ENCODE measurements around the gene PCDHGA9.
"Not testable (repeated sequence)": the region's sequence is repeated elsewhere in the genome, so short reads cannot be mapped to it uniquely, and the experiment has no call there.

PCDHGA9 gene

DNA sequence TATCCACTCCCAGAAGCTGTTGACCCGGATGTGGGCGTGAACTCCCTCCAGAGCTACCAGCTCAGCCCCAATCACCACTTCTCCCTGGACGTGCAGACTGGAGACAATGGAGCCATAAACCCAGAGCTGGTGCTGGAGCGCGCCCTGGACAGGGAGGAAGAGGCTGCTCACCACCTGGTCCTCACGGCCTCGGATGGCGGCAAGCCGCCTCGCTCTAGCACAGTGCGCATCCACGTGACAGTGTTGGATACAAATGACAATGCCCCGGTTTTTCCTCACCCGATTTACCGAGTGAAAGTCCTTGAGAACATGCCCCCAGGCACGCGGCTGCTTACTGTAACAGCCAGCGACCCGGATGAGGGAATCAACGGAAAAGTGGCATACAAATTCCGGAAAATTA, 9.3 kb upstream of the PCDHGA9 start:
- TF ChIP-seq, protein P1, sequence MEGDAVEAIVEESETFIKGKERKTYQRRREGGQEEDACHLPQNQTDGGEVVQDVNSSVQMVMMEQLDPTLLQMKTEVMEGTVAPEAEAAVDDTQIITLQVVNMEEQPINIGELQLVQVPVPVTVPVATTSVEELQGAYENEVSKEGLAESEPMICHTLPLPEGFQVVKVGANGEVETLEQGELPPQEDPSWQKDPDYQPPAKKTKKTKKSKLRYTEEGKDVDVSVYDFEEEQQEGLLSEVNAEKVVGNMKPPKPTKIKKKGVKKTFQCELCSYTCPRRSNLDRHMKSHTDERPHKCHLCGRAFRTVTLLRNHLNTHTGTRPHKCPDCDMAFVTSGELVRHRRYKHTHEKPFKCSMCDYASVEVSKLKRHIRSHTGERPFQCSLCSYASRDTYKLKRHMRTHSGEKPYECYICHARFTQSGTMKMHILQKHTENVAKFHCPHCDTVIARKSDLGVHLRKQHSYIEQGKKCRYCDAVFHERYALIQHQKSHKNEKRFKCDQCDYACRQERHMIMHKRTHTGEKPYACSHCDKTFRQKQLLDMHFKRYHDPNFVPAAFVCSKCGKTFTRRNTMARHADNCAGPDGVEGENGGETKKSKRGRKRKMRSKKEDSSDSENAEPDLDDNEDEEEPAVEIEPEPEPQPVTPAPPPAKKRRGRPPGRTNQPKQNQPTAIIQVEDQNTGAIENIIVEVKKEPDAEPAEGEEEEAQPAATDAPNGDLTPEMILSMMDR (IDR thresholded peaks at IDR 0.05; ENCODE audit: low read depth, low read length): no peak
- no peak overlapping the region for H3K4me3 ChIP-seq (replicated peaks in 1 of 2; ENCODE audit: low read depth in 2 of 2, low read length in 2 of 2)
- DNase-seq (ENCODE audit: low read depth in 2 of 2): no peak

DNA sequence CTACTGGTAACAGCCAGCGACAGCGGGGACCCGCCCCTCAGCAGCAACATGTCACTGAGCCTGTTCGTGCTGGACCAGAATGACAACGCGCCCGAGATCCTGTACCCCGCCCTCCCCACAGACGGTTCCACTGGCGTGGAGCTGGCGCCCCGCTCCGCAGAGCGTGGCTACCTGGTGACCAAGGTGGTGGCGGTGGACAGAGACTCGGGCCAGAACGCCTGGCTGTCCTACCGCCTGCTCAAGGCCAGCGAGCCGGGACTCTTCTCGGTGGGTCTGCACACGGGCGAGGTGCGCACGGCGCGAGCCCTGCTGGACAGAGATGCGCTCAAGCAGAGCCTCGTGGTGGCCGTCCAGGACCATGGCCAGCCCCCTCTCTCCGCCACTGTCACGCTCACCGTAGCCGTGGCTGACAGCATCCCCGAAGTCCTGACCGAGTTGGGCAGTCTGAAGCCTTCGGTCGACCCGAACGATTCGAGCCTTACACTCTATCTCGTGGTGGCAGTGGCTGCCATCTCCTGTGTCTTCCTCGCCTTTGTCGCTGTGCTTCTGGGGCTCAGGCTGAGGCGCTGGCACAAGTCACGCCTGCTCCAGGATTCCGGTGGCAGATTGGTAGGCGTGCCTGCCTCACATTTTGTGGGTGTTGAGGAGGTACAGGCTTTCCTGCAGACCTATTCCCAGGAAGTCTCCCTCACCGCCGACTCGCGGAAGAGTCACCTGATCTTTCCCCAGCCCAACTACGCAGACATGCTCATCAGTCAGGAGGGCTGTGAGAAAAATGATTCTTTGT, 8.0 kb upstream of the PCDHGA9 start:
- not testable (repeated sequence) for H3K4me3 ChIP-seq (replicated peaks in 1 of 2; ENCODE audit: low read depth in 2 of 2, low read length in 2 of 2); DNase-seq (ENCODE audit: low read depth in 2 of 2)

DNA sequence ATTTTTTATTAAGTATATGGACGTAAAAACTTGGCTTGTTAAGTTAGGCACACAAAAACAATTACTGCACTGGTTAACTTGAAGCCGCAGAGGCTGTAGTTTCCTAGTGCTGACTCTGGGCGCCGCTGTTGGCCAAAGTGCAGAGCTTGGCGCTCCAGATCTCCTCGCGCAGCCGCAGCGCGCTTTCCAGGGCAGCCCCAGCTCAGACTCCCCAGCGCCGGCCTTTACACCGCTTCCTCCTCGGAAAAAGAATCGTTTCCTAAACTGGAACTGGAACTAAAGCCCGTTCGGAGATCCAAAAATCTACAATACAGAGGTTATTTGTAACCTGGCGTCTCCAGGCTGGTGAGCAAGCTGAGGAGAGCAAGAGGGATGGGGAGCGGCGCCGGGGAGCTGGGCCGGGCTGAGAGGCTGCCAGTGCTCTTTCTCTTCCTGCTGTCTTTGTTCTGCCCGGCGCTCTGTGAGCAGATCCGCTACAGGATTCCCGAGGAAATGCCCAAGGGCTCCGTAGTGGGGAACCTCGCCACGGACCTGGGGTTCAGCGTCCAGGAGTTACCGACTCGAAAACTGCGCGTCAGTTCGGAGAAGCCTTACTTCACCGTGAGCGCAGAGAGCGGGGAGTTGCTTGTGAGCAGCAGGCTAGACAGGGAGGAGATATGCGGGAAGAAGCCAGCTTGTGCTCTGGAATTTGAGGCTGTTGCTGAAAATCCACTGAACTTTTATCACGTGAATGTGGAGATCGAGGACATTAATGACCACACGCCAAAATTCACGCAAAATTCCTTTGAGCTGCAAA, 4.6 kb upstream of the PCDHGA9 start, which contains the start of gene PCDHGB5:
PCDHGB5 (plus strand) TSS at position 192 of the 796 bp plus-strand sequence; CDS start at position 373, 181 bp downstream.
- H3K4me3 ChIP-seq (replicated peaks in 1 of 2; ENCODE audit: low read depth in 2 of 2, low read length in 2 of 2): peak within 1 kb of the TSS; percentile 35 to 46
- peak; percentile 75 to 77 for DNase-seq (ENCODE audit: low read depth in 2 of 2)
- TF ChIP-seq, protein P1 (IDR thresholded peaks at IDR 0.05; ENCODE audit: low read depth, low read length): peak; percentile 67

DNA sequence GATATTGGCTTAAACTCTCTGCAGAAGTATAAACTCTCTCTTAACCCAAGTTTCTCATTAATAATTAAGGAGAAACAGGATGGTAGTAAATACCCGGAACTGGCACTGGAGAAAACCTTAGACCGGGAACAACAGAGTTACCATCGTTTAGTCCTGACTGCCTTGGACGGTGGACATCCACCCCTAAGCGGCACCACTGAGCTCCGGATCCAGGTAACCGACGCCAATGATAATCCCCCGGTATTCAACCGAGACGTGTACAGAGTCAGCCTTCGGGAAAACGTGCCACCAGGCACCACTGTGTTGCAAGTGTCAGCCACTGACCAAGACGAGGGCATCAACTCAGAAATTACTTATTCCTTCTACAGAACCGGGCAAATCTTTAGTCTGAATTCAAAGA, 4.0 kb upstream of the PCDHGA9 start:
- H3K4me3 ChIP-seq (replicated peaks in 1 of 2; ENCODE audit: low read depth in 2 of 2, low read length in 2 of 2): no peak overlapping the region
- DNase-seq (ENCODE audit: low read depth in 2 of 2): no peak
- TF ChIP-seq, protein P1 (IDR thresholded peaks at IDR 0.05; ENCODE audit: low read depth, low read length): no peak

DNA sequence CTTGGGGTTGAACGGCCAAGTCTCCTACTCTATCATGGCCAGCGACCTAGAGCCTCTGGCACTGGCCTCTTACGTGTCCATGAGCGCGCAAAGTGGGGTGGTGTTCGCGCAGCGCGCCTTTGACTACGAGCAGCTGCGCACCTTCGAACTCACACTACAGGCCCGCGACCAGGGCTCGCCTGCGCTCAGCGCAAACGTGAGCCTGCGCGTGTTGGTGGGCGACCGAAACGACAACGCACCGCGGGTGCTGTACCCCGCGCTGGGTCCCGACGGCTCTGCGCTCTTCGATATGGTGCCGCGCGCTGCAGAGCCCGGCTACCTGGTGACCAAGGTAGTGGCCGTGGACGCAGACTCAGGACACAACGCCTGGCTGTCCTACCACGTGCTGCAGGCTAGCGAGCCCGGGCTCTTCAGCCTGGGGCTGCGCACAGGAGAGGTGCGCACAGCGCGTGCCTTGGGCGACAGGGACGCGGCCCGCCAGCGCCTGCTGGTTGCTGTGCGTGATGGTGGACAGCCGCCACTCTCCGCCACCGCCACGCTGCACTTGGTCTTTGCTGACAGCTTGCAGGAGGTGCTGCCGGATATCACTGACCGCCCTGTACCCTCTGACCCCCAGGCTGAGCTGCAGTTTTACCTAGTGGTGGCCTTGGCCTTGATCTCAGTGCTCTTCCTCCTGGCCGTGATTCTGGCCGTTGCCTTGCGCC, 2.9 kb upstream of the PCDHGA9 start:
- TF ChIP-seq, protein P1 (IDR thresholded peaks at IDR 0.05; ENCODE audit: low read depth, low read length): no peak
- no peak for DNase-seq (ENCODE audit: low read depth in 2 of 2)
- H3K4me3 ChIP-seq (replicated peaks in 1 of 2; ENCODE audit: low read depth in 2 of 2, low read length in 2 of 2): no peak overlapping the region

DNA sequence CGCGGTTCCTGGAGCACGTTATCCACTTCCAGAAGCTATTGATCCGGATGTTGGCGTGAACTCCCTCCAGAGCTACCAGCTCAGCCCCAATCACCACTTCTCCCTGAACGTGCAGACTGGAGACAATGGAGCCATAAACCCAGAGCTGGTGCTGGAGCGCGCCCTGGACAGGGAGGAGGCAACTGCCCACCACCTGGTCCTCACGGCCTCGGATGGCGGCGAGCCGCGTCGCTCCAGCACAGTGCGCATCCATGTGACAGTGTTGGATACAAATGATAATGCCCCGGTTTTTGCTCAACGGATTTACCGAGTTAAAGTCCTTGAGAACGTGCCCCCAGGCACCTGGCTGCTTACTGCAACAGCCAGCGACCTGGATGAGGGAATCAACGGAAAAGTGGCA, 809 bp downstream of the PCDHGA9 start:
- TF ChIP-seq, protein P1 (IDR thresholded peaks at IDR 0.05; ENCODE audit: low read depth, low read length): no peak
- no peak overlapping the region for H3K4me3 ChIP-seq (replicated peaks in 1 of 2; ENCODE audit: low read depth in 2 of 2, low read length in 2 of 2)
- no peak for DNase-seq (ENCODE audit: low read depth in 2 of 2)

Data from cardiac fibroblast (primary cell).